K562 (cell line): Measurements from ENCODE around the gene CBX8. TPM values are rescaled to one million over a fixed set of nuclear protein-coding genes. Genes with fewer than 3 reads are reported as not detected.

Source experiments
- ARID3A ChIP-seq: IDR thresholded peaks from 2 replicates; pipeline ENCODE4 v1.6.1; 2012; ENCODE audit warnings: low read depth, low read length, improper control_type of control experiment, borderline replicate concordance
- CREM ChIP-seq: IDR thresholded peaks from 2 replicates; pipeline ENCODE4 v1.6.1; 2014; ENCODE audit warnings: antibody characterized with exemption, low read depth
- DDX20 ChIP-seq: fragments of 450-650 bp; IDR thresholded peaks from 2 replicates; pipeline ENCODE4 v1.6.1; 2016; ENCODE audit warnings: missing genetic modification characterization, low read depth, mild to moderate bottlenecking, missing compliant biosample characterization, moderate library complexity
- GMEB1 ChIP-seq: fragments of 250-450 bp; sonication (Bioruptor Pico); IDR thresholded peaks from 2 replicates; pipeline ENCODE4 v1.4.0; 2020; ENCODE audit warnings: mild to moderate bottlenecking
- NCOR1 ChIP-seq: fragments of 450-650 bp; IDR thresholded peaks from 2 replicates; pipeline ENCODE4 v1.6.1; 2016; ENCODE audit warnings: mild to moderate bottlenecking, moderate library complexity
- NEUROD1 ChIP-seq: fragments of 150-350 bp; IDR thresholded peaks from 2 replicates; pipeline ENCODE4 v1.6.1; 2014; ENCODE audit warnings: borderline replicate concordance, low read length, low read depth; ENCODE audit not compliant: partially characterized antibody
- POLR3G ChIP-seq: IDR thresholded peaks from 2 replicates; pipeline ENCODE4 v1.6.1; 2011; ENCODE audit not compliant: insufficient read length, insufficient replicate concordance; ENCODE audit errors: extremely low read depth
- RB1 ChIP-seq: fragments of 450-650 bp; IDR thresholded peaks from 2 replicates; pipeline ENCODE4 v1.6.1; 2017; ENCODE audit warnings: low read depth, mild to moderate bottlenecking
- SNAPC5 ChIP-seq: fragments of 250-450 bp; sonication (Bioruptor Pico); IDR thresholded peaks from 2 replicates; pipeline ENCODE4 v1.8.0; 2021; ENCODE audit warnings: moderate library complexity, mild to moderate bottlenecking, inconsistent platforms
- TEAD2 ChIP-seq: fragments of 450-650 bp; IDR thresholded peaks from 2 replicates; pipeline ENCODE4 v1.6.1; 2016; ENCODE audit warnings: missing genetic modification characterization, control low read depth, missing compliant biosample characterization
- TEAD4 ChIP-seq, 2 experiments: sonication (generic) in 1 of 2; formaldehyde crosslinking in 1 of 2; IDR thresholded peaks; 2 replicates each; pipeline versions ENCODE4 v1.6.1 to v1.8.0; 2012 to 2022; ENCODE audit warnings: borderline replicate concordance in 1 of 2, inconsistent platforms in 1 of 2, low read length in 1 of 2, mild to moderate bottlenecking in 1 of 2, missing genetic modification reagents in 1 of 2
- ZBTB7A ChIP-seq: IDR thresholded peaks from 2 replicates; pipeline ENCODE4 v1.6.1; 2011; ENCODE audit warnings: low read depth, mild to moderate bottlenecking, low read length, moderate library complexity, borderline replicate concordance; ENCODE audit not compliant: control insufficient read depth
- ZFP1 ChIP-seq: fragments of 450-650 bp; formaldehyde crosslinking; IDR thresholded peaks from 2 replicates; pipeline ENCODE4 v1.4.0; 2020; ENCODE audit warnings: mild to moderate bottlenecking, mixed read lengths
- ZFP30 ChIP-seq: fragments of 250-450 bp; sonication (Bioruptor Pico); IDR thresholded peaks from 2 replicates; pipeline ENCODE4 v1.8.0; 2022; ENCODE audit warnings: moderate library complexity, mild to moderate bottlenecking, inconsistent platforms, borderline replicate concordance
- ZNF668 ChIP-seq: fragments of 250-450 bp; sonication (Bioruptor Pico); IDR thresholded peaks from 2 replicates; pipeline ENCODE4 v1.8.0; 2022; ENCODE audit warnings: mild to moderate bottlenecking, inconsistent platforms
- ZNF707 ChIP-seq: fragments of 250-450 bp; sonication (Bioruptor Pico); conservative IDR thresholded peaks from 2 replicates; pipeline ENCODE4 v1.8.0; 2022; ENCODE audit warnings: inconsistent platforms, mild to moderate bottlenecking, moderate library complexity
- polyA plus RNA-seq, 8 experiments: library from polyadenylated mRNA; depleted of rRNA in 4 of 8; stranded (reverse) in 5 of 8; unstranded in 3 of 8; fragments of >200 nt; fragmentation: Nextera tagmentation in 2 of 8; fragmentation: Illumina TruSeq in 1 of 8; extraction: Ambion mirVana in 2 of 8; extraction: Trizol in 1 of 8; gene quantifications; 2 replicates each; pipeline versions ENCODE4 v1.2.1 to v1.2.3, GENCODE V29; 2011 to 2014; ENCODE audit warnings: inconsistent platforms in 1 of 8, missing spikeins in 1 of 8
- total RNA-seq, 7 experiments: library from RNA; depleted of rRNA in 6 of 7; stranded (reverse); fragments of >200 nt in 6 of 7; fragmentation: Illumina TruSeq in 2 of 7; extraction: Trizol in 2 of 7; gene quantifications; 2 replicates each; pipeline versions ENCODE4 v1.2.1 to v1.2.3, GENCODE V29; 2011 to 2021; ENCODE audit warnings: low replicate concordance in 1 of 7
- TF ChIP-seq, protein P1 (sequence below): fragments of 250-450 bp; sonication (Bioruptor Pico); IDR thresholded peaks from 2 replicates; pipeline ENCODE4 v1.4.0; 2020
- TF ChIP-seq, protein P2 (sequence below): fragments of 450-650 bp; formaldehyde crosslinking; IDR thresholded peaks from 2 replicates; pipeline ENCODE4 v1.4.0; 2020; ENCODE audit warnings: mild to moderate bottlenecking, moderate library complexity

Gene CBX8
- total and polyA plus RNA-seq, 9 of the 15 experiments (the other 6 are each of a cell fraction or from before 2014, with no cell fraction given), result 0.08 to 11.9 (median 2.6) TPM

GRCh38 chr17:79819085-79819484 lies 22.2 kb upstream of the CBX8 start (continued):
- TF ChIP-seq, protein P1, sequence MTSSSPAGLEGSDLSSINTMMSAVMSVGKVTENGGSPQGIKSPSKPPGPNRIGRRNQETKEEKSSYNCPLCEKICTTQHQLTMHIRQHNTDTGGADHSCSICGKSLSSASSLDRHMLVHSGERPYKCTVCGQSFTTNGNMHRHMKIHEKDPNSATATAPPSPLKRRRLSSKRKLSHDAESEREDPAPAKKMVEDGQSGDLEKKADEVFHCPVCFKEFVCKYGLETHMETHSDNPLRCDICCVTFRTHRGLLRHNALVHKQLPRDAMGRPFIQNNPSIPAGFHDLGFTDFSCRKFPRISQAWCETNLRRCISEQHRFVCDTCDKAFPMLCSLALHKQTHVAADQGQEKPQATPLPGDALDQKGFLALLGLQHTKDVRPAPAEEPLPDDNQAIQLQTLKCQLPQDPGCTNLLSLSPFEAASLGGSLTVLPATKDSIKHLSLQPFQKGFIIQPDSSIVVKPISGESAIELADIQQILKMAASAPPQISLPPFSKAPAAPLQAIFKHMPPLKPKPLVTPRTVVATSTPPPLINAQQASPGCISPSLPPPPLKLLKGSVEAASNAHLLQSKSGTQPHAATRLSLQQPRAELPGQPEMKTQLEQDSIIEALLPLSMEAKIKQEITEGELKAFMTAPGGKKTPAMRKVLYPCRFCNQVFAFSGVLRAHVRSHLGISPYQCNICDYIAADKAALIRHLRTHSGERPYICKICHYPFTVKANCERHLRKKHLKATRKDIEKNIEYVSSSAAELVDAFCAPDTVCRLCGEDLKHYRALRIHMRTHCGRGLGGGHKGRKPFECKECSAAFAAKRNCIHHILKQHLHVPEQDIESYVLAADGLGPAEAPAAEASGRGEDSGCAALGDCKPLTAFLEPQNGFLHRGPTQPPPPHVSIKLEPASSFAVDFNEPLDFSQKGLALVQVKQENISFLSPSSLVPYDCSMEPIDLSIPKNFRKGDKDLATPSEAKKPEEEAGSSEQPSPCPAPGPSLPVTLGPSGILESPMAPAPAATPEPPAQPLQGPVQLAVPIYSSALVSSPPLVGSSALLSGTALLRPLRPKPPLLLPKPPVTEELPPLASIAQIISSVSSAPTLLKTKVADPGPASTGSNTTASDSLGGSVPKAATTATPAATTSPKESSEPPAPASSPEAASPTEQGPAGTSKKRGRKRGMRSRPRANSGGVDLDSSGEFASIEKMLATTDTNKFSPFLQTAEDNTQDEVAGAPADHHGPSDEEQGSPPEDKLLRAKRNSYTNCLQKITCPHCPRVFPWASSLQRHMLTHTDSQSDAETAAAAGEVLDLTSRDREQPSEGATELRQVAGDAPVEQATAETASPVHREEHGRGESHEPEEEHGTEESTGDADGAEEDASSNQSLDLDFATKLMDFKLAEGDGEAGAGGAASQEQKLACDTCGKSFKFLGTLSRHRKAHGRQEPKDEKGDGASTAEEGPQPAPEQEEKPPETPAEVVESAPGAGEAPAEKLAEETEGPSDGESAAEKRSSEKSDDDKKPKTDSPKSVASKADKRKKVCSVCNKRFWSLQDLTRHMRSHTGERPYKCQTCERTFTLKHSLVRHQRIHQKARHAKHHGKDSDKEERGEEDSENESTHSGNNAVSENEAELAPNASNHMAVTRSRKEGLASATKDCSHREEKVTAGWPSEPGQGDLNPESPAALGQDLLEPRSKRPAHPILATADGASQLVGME (CRISPR knock-in tag), result no peak
- TF ChIP-seq ZBTB7A, result 0 out of 2 replicates have a peak, but pooled peaks have one; percentile 31
- TF ChIP-seq NEUROD1, result no peak
- no peak for TF ChIP-seq DDX20 (tag)
- peak; percentile 85 for TF ChIP-seq NCOR1
- TF ChIP-seq RB1, result no peak
- no peak for TF ChIP-seq TEAD2 (tag)
- TF ChIP-seq, protein P2, sequence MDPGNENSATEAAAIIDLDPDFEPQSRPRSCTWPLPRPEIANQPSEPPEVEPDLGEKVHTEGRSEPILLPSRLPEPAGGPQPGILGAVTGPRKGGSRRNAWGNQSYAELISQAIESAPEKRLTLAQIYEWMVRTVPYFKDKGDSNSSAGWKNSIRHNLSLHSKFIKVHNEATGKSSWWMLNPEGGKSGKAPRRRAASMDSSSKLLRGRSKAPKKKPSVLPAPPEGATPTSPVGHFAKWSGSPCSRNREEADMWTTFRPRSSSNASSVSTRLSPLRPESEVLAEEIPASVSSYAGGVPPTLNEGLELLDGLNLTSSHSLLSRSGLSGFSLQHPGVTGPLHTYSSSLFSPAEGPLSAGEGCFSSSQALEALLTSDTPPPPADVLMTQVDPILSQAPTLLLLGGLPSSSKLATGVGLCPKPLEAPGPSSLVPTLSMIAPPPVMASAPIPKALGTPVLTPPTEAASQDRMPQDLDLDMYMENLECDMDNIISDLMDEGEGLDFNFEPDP (CRISPR knock-in tag), result no peak
- no peak for TF ChIP-seq CREM
- TF ChIP-seq POLR3G, result no peak
- TF ChIP-seq GMEB1 (CRISPR knock-in tag), result no peak
- TF ChIP-seq ZNF707, result no peak
- TF ChIP-seq ARID3A, result no peak
- no peak for TF ChIP-seq ZNF668 (CRISPR knock-in tag)
- no peak for TF ChIP-seq ZFP30 (CRISPR knock-in tag)
- TF ChIP-seq ZFP1 (CRISPR knock-in tag), result no peak
- TF ChIP-seq SNAPC5 (CRISPR knock-in tag), result no peak
- TF ChIP-seq TEAD4 (IDR thresholded peaks at IDR 0.05; ENCODE audit: low read length), result peak; percentile 81
- TF ChIP-seq TEAD4 (CRISPR knock-in tag; IDR thresholded peaks at IDR 0.05; ENCODE audit: borderline replicate concordance), result no peak
